HepG2 (cell line): ENCODE results near the gene TMEM107. TPM values are rescaled to one million over a fixed set of nuclear protein-coding genes. Genes with fewer than 3 reads are reported as not detected.

Experiments
- CSRNP1 ChIP-seq: sonication (generic); formaldehyde crosslinking; IDR thresholded peaks from 2 replicates; pipeline ENCODE4 v1.8.1; 2023; ENCODE audit warnings: mild to moderate bottlenecking, missing genetic modification reagents
- ELF3 ChIP-seq: IDR thresholded peaks from 2 replicates; pipeline ENCODE4 v1.6.1; 2016; ENCODE audit warnings: missing genetic modification reagents, missing compliant biosample characterization
- LBX2 ChIP-seq: sonication (generic); formaldehyde crosslinking; IDR thresholded peaks from 2 replicates; pipeline ENCODE4 v1.5.0; 2020; ENCODE audit warnings: missing genetic modification reagents, mild to moderate bottlenecking, borderline replicate concordance
- MXD3 ChIP-seq: IDR thresholded peaks from 2 replicates; pipeline ENCODE4 v1.6.1; 2016; ENCODE audit warnings: mild to moderate bottlenecking, missing biosample characterization, missing genetic modification reagents
- NFAT5 ChIP-seq: sonication (generic); formaldehyde crosslinking; IDR thresholded peaks from 2 replicates; pipeline ENCODE4 v1.4.0; 2020; ENCODE audit warnings: missing genetic modification reagents
- PATZ1 ChIP-seq: sonication (generic); formaldehyde crosslinking; IDR thresholded peaks from 2 replicates; pipeline ENCODE4 v1.4.0; 2020; ENCODE audit warnings: missing genetic modification reagents
- PHF21A ChIP-seq: sonication (generic); formaldehyde crosslinking; IDR thresholded peaks from 2 replicates; pipeline ENCODE4 v1.5.0; 2020; ENCODE audit warnings: mild to moderate bottlenecking, missing genetic modification reagents
- SYNCRIP ChIP-seq: fragments of 200-400 bp; formaldehyde crosslinking; IDR thresholded peaks from 2 replicates; pipeline ENCODE4 v1.6.1; 2018; ENCODE audit warnings: mild to moderate bottlenecking, low read depth, low read length; ENCODE audit not compliant: insufficient read depth
- THYN1 ChIP-seq: sonication (generic); formaldehyde crosslinking; IDR thresholded peaks from 2 replicates; pipeline ENCODE4 v1.8.1; 2023; ENCODE audit warnings: low read depth, mild to moderate bottlenecking, moderate library complexity, missing genetic modification reagents, borderline replicate concordance
- ZBTB10 ChIP-seq: sonication (generic); formaldehyde crosslinking; IDR thresholded peaks from 2 replicates; pipeline ENCODE4 v1.4.0; 2020; ENCODE audit warnings: missing genetic modification reagents, borderline replicate concordance
- ZC3H13 ChIP-seq: sonication (generic); formaldehyde crosslinking; IDR thresholded peaks from 2 replicates; pipeline ENCODE4 v1.8.1; 2023; ENCODE audit warnings: mild to moderate bottlenecking, missing genetic modification reagents, moderate library complexity
- ZMYM2 ChIP-seq: sonication (generic); formaldehyde crosslinking; IDR thresholded peaks from 2 replicates; pipeline ENCODE4 v1.8.0; 2022; ENCODE audit warnings: mild to moderate bottlenecking, missing genetic modification reagents
- ZNF205 ChIP-seq: IDR thresholded peaks from 2 replicates; pipeline ENCODE4 v1.6.1; 2018; ENCODE audit warnings: missing biosample characterization, missing genetic modification reagents
- ZNF557 ChIP-seq: sonication (generic); formaldehyde crosslinking; IDR thresholded peaks from 2 replicates; pipeline ENCODE4 v1.4.0; 2020; ENCODE audit warnings: missing genetic modification reagents
- ZNF616 ChIP-seq: sonication (generic); formaldehyde crosslinking; IDR thresholded peaks from 2 replicates; pipeline ENCODE4 v1.5.0; 2020; ENCODE audit warnings: low read depth, mild to moderate bottlenecking, missing genetic modification reagents
- ZNF790 ChIP-seq: sonication (generic); formaldehyde crosslinking; IDR thresholded peaks from 2 replicates; pipeline ENCODE4 v1.8.0; 2022; ENCODE audit warnings: missing genetic modification reagents, mild to moderate bottlenecking, borderline replicate concordance
- polyA plus RNA-seq, 8 experiments: library from polyadenylated mRNA; depleted of rRNA in 3 of 8; stranded (reverse) in 7 of 8; unstranded in 1 of 8; fragments of >200 nt; fragmentation: Illumina TruSeq in 4 of 8; extraction: Trizol in 4 of 8; gene quantifications; 2 replicates each; pipeline versions ENCODE4 v1.2.1 to v1.2.3, GENCODE V29; 2011 to 2016; ENCODE audit warnings: low read depth in 4 of 8, missing spikeins in 1 of 8, mixed read lengths in 1 of 8; ENCODE audit not compliant: insufficient read depth in 1 of 8
- total RNA-seq, 5 experiments: library from RNA; depleted of rRNA; stranded (reverse); fragments of >200 nt; fragmentation: Illumina TruSeq; extraction: Trizol; gene quantifications; 2 replicates each; pipeline ENCODE4 v1.2.3, GENCODE V29; 2016; ENCODE audit warnings: low read depth in 1 of 5

TMEM107 gene
- total and polyA plus RNA-seq, 2 of the 13 experiments (the other 11 are each of a cell fraction or from before 2014, with no cell fraction given): 7.2 to 15.3 TPM

- TF ChIP-seq ZC3H13 (CRISPR knock-in tag) (no peak), ZNF205 (CRISPR knock-in tag) (no peak), ZNF790 (CRISPR knock-in tag) (no peak), PATZ1 (CRISPR knock-in tag) (peak; percentile 75), SYNCRIP (no peak), NFAT5 (no peak), ELF3 (CRISPR knock-in tag) (no peak), ZNF557 (CRISPR knock-in tag) (no peak), CSRNP1 (CRISPR knock-in tag) (no peak), ZBTB10 (CRISPR knock-in tag) (no peak), ZNF616 (CRISPR knock-in tag) (no peak), PHF21A (no peak), MXD3 (CRISPR knock-in tag) (peak; percentile 43; the same call in 1 of the 2 replicates), LBX2 (CRISPR knock-in tag) (peak; percentile 27; the same call in 1 of the 2 replicates), ZMYM2 (CRISPR knock-in tag) (peak; percentile 74; the same call in 1 of the 2 replicates), THYN1 (CRISPR knock-in tag) (no peak)
Observed at GRCh38 chr17:8153957-8154607, 22.1 kb downstream of the TMEM107 start (continued).
